NB4 (cell line): Measurements from ENCODE around the gene TMEM114.
"Not testable (repeated sequence)": the region's sequence is repeated elsewhere in the genome, so short reads cannot be mapped to it uniquely, and the experiment has no call there.

Experiments
- DNase-seq: peaks from one replicate; pipeline ENCODE4 v3.0.0; 2010; ENCODE audit warnings: low read depth
- H3K4me3 ChIP-seq: one replicate; pipeline ENCODE4 v1.5.1; 2011; ENCODE audit warnings: mild to moderate bottlenecking, low read depth, low read length, moderate library complexity
- MYC ChIP-seq: IDR thresholded peaks from 2 replicates; pipeline ENCODE4 v1.6.1; 2011; ENCODE audit warnings: low read depth, low read length
- POLR2A ChIP-seq: IDR thresholded peaks from 2 replicates; pipeline ENCODE4 v1.6.1; 2011; ENCODE audit warnings: mild to moderate bottlenecking; ENCODE audit not compliant: insufficient read length; ENCODE audit errors: extremely low read depth
- TF ChIP-seq, protein P1 (sequence below): IDR thresholded peaks from 2 replicates; pipeline ENCODE4 v1.6.1; 2011; ENCODE audit warnings: low read depth, low read length
- TF ChIP-seq, protein P2 (sequence below): IDR thresholded peaks from one replicate; pipeline ENCODE4 v1.5.1; 2012; ENCODE audit warnings: low read depth, low read length

Gene TMEM114

GRCh38 chr16:8569650-8570346 is 20.5 kb downstream of the TMEM114 start:
- no peak overlapping the region for H3K4me3 ChIP-seq
- no peak for DNase-seq
- TF ChIP-seq MYC = no peak
- TF ChIP-seq POLR2A = no peak
- TF ChIP-seq, protein P1, sequence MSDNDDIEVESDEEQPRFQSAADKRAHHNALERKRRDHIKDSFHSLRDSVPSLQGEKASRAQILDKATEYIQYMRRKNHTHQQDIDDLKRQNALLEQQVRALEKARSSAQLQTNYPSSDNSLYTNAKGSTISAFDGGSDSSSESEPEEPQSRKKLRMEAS = no peak
- TF ChIP-seq, protein P2, sequence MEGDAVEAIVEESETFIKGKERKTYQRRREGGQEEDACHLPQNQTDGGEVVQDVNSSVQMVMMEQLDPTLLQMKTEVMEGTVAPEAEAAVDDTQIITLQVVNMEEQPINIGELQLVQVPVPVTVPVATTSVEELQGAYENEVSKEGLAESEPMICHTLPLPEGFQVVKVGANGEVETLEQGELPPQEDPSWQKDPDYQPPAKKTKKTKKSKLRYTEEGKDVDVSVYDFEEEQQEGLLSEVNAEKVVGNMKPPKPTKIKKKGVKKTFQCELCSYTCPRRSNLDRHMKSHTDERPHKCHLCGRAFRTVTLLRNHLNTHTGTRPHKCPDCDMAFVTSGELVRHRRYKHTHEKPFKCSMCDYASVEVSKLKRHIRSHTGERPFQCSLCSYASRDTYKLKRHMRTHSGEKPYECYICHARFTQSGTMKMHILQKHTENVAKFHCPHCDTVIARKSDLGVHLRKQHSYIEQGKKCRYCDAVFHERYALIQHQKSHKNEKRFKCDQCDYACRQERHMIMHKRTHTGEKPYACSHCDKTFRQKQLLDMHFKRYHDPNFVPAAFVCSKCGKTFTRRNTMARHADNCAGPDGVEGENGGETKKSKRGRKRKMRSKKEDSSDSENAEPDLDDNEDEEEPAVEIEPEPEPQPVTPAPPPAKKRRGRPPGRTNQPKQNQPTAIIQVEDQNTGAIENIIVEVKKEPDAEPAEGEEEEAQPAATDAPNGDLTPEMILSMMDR = no peak

DNA sequence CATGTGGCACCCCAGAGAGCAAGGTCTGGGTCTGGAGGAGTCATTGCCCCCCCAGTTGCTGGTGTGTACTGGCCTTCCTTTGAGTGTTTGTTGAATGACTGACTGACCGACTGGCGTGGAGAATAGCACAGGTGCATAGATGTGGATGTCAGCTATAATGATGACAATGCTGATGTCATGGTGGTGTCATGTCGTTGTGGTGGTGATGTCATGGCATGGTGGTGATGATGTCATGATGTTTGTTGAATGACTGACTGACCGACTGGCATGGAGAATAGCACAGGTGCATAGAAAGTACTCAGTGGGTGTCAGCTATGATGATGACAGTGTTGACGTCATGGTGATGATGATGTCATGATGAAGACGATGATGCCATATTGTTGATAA is 22.1 kb downstream of the TMEM114 start:
- H3K4me3 ChIP-seq = no peak overlapping the region
- no peak for TF ChIP-seq POLR2A
- TF ChIP-seq, protein P2 = no peak
- TF ChIP-seq MYC = no peak
- TF ChIP-seq, protein P1 = no peak
- DNase-seq = no peak

DNA sequence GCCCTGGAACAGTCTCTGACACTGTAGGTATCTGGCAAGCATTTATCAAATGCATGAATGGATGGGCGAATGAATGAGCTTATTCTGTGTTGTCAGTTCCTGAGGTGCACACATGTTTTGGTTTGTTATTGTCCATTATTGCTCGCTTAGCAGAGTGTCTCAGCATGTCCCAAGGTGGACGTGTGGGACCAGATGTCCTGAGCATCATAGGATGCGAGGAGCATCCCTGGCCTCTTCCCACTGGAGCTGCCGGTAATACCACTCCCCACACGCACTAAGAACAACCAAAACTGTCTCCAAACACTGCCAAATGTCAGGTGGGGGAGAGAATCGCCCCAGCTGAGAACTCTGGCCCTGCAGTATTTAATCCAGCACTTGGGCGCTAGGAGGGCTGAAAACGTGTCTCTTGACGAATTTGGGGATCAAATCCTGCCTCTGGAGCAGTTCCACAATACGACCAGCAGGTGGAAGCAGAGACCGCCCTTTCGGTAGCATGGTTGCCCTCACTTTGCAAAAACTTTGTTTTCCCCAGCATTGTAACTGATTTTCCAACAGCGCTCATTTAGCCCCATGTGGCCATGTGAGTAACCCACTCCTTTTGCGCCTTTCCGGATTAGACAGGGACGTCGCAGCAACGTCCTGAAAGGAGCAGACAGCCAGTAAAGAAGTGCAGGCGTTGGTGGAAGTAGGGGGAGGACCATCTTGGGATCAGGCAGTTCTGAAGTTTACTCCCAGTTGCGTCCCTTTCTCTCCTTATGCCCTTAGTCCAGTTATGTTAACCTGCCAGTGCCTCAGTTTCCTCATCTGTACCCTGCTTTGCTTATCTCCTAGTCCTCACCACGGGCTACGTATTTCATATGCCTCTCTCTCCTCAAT is 22.7 kb downstream of the TMEM114 start:
- no peak overlapping the region for H3K4me3 ChIP-seq
- DNase-seq = peak; percentile 92
- TF ChIP-seq POLR2A (no peak), MYC (peak; percentile 88)
- TF ChIP-seq, protein P1 = peak; percentile 92
- TF ChIP-seq, protein P2 = peak; percentile 90

DNA sequence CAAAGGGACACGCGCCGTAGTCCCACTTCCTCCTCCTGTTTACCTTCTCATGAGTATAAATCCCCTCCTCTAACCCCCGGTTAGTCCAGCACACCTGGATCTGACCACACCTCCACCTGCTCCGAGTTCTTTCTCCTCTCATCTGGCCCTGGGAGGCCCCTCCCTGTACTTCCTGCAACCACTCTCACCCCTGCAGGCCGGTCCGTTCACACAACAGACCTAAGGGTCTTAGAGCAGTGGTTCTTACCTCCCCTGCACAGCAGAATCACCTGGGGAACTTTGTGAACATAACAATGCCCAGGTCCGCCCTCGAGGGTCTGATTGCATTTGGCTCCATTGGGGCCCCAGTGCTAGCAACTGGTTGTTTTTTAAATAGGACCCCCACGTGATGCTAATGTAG is 24.8 kb downstream of the TMEM114 start:
- no peak for DNase-seq
- TF ChIP-seq, protein P2 = no peak
- TF ChIP-seq, protein P1 = no peak
- TF ChIP-seq MYC (no peak), POLR2A (no peak)
- H3K4me3 ChIP-seq = no peak overlapping the region

DNA sequence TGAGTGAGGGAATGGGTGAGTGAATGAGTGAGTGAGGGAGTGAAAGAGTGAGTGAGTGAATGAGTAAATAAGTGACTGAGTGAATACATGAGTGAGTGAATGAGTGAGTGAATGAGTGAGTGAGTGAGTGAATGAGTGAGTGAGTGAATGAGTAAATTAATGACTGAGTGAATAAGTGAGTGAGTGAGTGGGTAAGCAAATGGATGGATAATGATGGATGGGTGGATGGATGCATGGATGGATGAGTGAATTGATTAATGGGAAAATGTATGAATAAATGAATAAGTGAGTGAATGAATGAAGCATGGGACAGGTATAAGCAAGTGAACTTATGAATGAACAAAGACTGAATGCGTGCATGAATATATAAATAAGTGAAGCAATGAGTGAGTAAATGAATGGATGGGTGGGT is 25.4 kb downstream of the TMEM114 start:
- H3K4me3 ChIP-seq = no peak overlapping the region
- TF ChIP-seq, protein P2 = no peak
- TF ChIP-seq, protein P1 = no peak
- TF ChIP-seq POLR2A (no peak), MYC (no peak)
- DNase-seq = no peak

- DNase-seq, H3K4me3 ChIP-seq: not testable (repeated sequence)
Measured at GRCh38 chr16:8563944-8564540, 26.3 kb downstream of the TMEM114 start.
